HG02571 (cell line): Measurements from ENCODE around the gene EBI3.
"Not testable (repeated sequence)": the region's sequence is repeated elsewhere in the genome, so short reads cannot be mapped to it uniquely, and the experiment has no call there.

Experiments used
- ATAC-seq: cut with Tn5 transposase; IDR thresholded peaks from one replicate; pipeline ENCODE4 v1.9.1; 2021; ENCODE audit warnings: mild to moderate bottlenecking, moderate library complexity; ENCODE audit not compliant: unreplicated experiment

EBI3 gene

GRCh38 chr19:4199699-4200293 lies 29.5 kb upstream of the EBI3 start:
- ATAC-seq: no peak

GRCh38 chr19:4200940-4201542 lies 28.3 kb upstream of the EBI3 start:
- ATAC-seq: no peak

DNA sequence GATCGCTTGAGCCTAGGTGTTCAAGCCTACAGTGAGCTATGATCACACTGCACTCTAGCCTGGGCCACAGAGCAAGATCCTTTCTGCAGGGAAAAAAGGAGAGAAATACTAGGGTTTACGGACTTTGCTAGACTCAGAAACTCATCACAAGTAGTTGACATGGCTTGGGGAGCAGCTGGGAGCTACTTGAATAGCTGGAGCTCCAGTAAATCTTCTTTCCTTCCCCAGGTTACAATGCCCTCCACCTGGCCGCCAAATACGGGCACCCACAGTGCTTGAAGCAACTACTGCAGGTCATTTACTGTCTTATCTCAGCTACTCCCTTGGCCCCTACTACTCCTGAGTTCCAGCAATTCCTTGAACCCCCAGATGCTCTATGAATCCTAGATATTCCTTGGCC lies 27.5 kb upstream of the EBI3 start:
- no peak for ATAC-seq

- ATAC-seq: no peak
Measured at GRCh38 chr19:4206818-4207484, 22.4 kb upstream of the EBI3 start.

DNA sequence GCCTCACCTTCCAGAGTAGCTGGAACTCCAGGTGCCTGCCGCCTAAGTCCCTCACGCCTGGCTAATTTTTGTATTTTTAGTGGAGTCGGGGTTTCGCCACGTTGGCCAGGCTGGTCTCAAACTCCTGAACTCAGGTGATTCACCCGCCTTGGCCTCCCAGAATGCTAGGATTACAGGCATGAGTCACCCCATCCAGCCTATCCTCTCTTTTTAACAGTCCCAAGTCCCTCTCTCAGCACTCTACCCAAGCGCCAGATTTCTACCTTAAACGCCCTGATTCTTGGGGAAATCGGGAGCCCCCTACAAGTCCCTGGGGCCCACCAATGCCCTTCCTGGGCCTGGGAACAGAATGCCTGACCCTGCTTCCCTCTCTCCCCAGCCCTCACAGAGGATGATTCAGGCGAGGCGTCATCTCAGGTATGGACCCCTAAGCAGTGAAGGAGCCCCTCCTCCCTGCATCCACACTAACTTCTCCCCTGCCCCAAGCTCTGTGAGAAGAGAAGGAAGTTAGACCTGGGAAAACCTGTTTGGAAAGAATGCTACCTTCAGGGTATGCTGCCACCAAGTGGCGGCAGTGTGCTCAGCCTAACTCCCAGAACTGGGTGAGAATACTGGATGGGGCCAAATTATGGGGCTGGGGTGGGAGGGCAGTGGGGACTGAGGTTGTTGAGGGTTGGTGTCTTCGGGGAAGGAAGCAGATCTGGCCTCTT lies 20.8 kb upstream of the EBI3 start:
- no peak for ATAC-seq

DNA sequence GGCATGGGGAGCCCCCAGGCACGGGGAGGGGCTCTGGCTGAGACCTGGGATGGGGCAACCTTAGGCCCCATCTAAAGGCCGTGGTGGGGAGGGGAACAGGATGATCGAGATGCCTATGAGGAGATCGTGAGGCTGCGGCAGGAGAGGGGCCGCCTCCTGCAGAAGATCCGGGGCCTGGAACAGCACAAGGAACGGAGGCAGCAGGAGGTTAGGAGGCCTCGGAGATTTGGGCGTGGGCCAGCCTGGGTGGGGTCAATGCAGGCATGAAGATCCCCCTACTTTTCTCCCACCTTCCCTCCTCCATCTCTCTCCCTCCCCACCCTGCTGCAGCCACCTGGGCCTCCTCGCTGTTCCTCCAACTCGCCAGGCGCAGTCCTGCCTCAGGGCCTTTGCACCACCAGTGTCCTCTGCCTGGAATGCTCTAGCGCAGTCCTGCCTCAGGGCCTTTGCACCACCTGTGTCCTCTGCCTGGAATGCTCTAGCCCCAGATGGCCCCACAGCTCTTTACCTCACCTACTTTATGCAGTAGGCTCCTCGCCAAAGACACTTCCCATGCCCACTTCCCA lies 19.1 kb upstream of the EBI3 start:
- ATAC-seq: no peak

DNA sequence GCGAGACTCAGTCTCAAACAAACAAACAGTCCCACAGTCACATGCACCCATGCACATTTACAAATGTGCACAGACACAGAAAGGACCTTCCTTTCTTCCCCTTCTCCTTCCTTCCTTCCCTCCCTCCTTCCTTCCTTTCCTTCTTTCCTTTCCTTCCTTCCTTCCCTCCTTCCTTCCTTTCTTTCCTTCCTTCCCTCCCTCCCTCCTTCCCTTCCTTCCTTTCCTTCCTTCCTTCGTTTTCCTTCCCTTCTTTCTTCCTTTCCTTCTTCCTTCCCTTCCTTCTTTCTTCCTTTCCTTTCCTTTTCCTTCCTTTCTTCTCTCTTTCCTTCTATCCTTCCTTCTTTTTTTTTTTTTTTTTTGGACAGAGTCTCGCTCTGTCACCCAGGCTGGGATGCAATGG lies 16.2 kb upstream of the EBI3 start:
- no peak for ATAC-seq

GRCh38 chr19:4215807-4216206 lies 13.5 kb upstream of the EBI3 start:
- no peak for ATAC-seq

- no peak for ATAC-seq
Measured at GRCh38 chr19:4216846-4217245, 12.5 kb upstream of the EBI3 start.

DNA sequence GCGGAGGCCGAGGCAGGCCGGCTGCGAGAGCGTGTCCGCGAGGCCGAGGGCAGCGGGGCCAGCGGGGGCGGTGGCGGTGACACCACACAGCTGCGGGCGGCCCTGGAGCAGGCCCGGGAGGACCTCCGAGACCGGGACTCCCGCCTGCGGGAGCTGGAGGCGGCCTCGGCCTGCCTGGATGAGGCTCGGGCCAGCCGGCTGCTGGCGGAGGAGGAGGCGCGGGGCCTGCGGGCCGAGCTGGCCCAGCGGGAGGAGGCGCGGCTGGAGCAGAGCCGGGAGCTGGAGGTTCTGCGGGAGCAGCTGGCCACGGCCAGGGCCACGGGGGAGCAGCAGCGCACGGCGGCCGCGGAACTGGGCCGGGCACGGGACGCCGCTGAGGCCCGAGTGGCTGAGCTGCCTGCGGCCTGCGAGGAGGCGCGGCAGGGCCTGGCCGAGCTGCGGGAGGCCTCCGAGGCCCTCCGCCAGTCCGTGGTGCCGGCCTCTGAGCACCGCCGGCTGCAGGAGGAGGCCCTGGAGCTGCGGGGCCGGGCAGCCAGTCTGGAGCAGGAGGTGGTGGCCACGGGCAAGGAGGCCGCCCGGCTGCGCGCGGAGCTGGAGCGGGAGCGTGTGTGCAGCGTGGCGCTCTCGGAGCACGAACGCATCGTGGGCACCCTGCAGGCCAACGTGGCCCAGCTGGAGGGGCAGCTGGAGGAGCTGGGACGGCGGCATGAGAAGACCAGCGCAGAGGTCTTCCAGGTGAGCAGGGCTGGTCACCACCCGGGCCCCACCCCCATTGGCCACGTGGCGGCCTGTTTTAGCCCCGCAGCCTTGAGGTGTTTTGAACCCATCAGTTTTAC lies 11.7 kb upstream of the EBI3 start:
- ATAC-seq: no peak

- not testable (repeated sequence) for ATAC-seq
Measured at GRCh38 chr19:4218523-4218922, 10.8 kb upstream of the EBI3 start.

DNA sequence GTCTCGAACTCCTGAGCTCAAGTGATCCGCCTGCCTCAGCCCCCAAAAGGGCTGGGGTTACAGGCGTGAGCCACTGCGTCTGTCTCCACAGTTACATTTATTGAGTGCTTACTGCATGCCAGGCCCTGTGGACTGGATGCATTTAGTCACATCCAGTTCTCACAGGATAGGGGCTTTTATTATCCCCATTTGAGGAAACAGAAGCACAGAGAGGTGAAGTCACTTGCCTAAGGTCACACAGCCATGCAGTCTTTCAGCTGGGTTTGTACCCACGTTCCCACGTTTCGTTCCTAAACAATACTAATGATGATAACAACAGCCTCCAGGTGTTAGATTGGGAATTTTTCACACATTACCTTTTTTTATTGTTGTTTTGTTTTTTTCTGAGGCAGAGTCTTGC lies 9.1 kb upstream of the EBI3 start:
- no peak for ATAC-seq

DNA sequence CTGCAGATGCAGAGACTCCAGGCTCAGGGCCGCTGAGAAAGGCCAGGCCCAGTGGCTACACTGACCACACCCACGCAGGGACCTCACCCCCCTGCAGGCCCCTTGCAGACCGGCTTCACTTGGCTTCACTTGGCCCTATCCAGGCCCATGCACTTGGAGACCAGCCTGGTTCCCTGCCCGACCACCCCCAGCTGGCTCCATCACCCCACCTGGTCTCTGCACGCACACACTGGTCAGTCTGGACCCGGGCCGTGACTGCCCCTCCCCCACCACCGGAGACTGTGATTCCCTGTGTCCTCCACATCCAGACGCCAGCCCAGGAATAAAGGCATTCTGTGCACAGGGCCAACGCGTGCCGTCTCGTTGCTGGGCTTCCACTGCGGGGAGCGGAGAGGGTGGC lies 4.9 kb upstream of the EBI3 start:
- no peak for ATAC-seq

- no peak for ATAC-seq
Measured at GRCh38 chr19:4225885-4226284, 3.4 kb upstream of the EBI3 start.

DNA sequence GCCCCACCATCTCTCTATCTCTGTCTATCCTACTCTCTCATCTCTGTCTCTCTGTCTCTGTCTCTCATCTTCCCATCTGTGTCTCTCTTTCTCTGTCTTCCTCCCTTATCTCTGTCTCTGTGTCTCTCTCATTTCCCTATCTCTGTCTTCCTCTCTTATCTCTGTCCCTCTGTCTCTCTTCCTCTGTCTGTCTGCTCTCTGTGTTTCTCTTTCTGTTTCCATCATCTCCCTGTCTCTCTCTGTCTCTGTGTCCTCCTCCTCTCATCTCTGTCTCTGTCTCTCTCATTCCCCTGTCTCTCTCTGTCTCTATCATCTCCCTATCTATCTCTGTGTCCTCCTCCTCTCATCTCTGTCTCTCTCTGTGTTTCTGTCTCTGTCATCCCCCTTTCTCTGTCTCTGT lies 1.6 kb upstream of the EBI3 start:
- no peak for ATAC-seq

DNA sequence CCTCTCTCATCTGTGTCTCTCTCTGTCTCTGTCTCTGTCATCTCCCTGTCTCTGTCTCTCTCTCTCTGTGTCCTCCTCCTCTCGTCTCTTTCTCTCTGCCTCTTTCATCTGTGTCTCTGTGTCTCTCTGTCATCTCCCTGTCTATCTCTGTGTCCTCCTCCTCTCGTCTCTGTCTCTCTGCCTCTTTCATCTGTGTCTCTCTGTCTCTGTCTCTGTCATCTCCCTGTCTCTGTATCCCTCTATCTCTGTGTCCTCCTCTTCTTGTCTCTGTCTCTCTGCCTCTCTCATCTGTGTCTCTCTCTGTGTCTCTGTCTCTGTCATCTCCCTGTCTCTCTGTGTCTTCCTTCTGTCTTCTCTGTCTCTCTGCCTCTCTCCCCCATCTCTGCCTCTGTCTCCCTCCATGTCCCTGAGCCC lies 551 bp upstream of the EBI3 start:
- ATAC-seq: no peak

DNA sequence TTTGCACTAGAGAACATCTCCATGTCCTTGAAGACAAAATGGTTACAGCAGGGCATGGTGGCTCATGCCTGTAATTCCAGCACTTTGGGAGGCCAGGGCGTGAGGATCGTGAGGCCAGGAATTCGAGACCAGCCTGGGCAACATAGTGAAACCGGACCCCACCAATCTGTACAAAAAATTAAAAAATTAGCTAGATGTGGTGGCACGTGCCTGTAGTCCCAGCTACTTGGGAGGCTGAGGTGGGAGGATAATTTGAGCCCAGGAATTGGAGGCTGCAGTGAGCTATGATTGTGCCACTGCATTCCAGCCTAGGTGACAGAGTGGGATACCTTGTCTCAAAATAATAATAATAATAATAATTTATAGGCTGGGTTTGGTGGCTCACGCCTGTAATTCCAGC lies 914 bp downstream of the EBI3 start:
- ATAC-seq: not testable (repeated sequence)

DNA sequence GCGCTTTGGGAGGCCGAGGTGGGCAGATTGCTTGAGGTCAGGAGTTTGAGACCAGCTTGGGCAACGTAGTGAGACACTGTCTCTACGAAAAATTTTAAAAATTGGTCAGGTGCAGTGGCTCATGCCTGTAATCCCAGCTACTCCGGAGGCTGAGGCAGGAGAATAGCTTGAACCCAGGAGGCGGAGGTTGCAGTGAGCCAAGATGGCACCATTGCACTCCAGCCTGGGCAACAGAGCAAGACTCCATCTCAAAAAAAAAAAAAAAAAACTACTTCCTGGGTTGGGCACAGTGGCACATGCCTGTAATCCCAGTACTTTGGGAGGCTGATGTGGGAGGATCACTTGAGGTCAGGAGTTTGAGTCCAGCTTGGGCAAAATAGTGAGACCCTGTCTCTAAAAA lies 2.2 kb downstream of the EBI3 start:
- ATAC-seq: not testable (repeated sequence)

DNA sequence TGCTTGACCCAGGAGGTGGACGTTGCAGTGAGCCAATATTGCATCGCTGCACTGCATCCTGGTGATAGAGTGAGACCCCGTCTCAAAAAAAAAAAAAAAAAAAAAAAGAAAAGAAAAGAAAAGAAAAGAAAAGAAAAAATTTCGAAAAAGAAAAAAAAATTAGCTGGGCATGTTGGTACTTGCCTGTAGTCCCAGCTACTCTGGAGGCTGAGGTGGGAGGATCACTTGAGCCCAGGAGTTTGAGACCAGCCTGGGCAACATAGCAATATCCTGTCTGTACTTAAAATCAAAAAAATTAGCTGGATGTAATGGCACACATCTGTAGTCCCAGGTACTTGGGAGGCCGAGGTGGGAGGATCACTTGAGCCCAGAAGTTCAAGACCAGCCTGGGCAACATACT lies 2.8 kb downstream of the EBI3 start:
- not testable (repeated sequence) for ATAC-seq

- no peak for ATAC-seq
Measured at GRCh38 chr19:4232614-4233281, 3.4 kb downstream of the EBI3 start.
